Measurements from ENCODE around the gene SIRPD.
"Not testable (repeated sequence)": the region's sequence is repeated elsewhere in the genome, so short reads cannot be mapped to it uniquely, and the experiment has no call there.

SIRPD gene

DNA sequence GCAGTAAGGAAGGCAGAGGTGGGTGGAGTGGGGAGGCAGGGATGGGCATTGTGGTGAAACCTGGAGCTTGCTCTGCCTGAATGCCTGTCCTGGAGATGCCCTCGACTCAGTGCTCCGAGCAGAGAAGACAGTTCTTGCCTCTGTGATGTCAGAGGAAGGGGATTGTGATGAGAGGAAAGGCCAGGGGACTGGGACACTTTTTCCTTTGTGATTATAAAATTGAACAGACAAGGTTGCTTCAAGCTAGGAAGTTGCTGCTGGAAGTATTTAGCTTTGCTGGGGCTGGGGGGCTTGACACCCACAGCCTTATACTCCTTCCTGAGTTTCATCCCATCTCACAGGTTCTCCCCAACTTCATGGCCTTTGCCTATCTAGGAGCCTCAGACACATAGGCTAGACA, at the start of gene SIRPD:
Gene SIRPD (minus strand): TSS at position 101 of the 400 bp plus-strand sequence. CDS start 52 bp downstream, at position 49.
- no peak for DNase-seq (ENCODE audit: low spot score)

DNA sequence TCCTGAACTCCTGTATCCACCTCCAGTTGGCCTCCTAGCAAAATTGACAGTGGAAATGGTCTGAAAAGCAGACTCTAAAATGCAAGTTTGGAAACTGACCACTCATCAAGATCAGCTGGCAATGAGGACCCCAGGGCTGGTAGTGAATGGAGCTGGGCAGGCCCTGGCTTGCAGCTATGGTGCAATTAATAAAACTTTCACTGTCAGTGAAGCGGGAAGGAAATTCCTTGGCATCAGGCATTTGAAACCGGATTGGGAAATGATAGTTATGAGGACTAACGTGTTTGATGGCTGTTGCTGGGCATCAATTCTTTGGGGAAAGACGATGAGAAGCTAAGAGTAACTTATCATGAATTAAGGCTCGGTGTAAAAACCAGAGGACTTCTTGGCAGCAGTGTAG, 43.2 kb upstream of the SIRPD start:
- no peak for DNase-seq (ENCODE audit: low spot score)

GRCh38 chr20:1595333-1595732, 37.8 kb upstream of the SIRPD start:
- DNase-seq (ENCODE audit: low spot score), result no peak

DNA sequence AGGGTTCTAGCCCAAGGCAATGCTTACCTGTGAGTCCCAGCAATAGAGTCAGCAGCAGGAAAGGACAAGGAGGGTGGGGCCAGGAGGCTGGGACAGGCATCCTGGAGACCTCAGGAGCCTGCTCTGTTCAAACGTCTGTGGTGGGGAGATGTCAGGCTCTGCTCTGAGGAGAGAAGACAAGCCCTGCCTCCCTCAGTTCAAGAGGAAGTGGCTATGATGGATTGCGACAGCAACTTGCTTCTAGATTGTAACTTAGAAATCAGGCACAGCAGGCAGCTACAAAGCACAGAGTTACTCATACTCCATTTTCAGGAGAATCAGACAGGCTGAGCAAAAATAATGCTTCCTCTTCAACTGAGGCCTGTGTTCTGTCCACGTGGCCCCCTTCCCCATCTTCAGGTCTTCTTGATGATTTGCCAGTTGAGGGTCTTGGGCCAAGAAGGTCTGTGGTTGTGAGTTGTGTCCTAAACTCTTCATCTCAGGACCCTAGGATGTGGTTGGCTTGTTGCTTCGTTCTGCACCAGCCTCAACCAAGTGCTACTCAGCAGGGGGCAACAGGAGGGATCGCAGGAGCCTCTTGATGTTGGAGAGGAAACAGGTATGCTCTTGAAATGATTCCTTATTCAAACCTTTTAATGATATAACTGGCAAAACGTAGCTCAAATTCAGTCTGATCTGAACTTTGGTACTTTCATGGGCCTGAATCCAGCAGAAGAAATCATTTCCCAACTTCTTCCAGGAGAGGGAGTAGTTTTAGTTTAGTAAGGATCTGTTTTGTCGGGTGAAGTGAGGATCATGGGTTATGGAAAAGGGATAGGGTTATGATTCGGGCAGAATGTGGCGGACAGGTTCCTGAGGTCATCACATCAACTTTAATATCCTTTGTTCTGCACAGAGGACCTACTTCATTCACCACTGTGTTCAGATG, 31.3 kb upstream of the SIRPD start:
- DNase-seq (ENCODE audit: low spot score), result no peak

- no peak for DNase-seq (ENCODE audit: low spot score)
These were observed 30.5 kb upstream of the SIRPD start for GRCh38 chr20:1587781-1588532.

- no peak for DNase-seq (ENCODE audit: low spot score)
These were observed 22.0 kb upstream of the SIRPD start for GRCh38 chr20:1579488-1579887.

DNA sequence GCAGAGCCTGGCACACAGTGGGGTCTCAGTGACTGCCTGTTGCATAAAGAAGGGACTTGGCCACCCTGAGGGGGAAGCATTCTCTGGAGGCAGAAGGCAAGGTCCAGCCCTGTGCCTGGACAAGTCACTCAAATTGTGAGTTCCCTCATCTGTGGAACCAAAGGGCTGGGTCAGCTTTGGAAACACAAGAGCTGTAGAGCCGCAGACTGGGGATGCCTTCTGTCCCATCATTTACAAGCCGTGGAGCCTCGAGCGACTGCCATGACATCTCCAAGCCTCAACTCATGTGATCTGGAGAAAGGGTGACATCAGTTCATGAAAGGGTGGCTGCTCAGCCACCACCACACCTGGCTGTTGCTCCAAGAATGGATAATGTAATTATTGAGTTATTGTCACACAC, 20.4 kb upstream of the SIRPD start:
- no peak for DNase-seq (ENCODE audit: low spot score)

GRCh38 chr20:1577313-1577712, 19.8 kb upstream of the SIRPD start:
- DNase-seq (ENCODE audit: low spot score), result not testable (repeated sequence)

- no peak for DNase-seq (ENCODE audit: low spot score)
These were observed 19.1 kb upstream of the SIRPD start for GRCh38 chr20:1576641-1577040.

DNA sequence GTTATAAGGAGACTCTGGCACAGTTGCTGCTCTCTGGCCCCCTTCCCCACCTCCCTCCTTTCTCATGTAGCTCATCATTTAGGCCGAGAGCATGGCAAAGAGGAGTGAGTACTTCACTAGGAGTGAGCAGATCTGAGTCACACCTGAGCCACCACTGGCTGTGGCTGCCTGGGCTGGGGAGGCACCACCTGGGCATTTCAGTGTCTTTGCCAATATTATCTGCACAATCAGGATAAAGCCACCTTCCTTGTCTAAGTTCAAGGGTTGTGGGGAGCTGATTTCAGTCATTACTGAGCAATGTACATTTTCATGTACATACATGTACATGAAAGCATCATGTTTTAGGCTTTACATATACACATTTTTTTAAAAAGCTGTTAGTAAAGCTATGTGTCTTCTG, 18.5 kb upstream of the SIRPD start:
- DNase-seq (ENCODE audit: low spot score), result not testable (repeated sequence)

GRCh38 chr20:1571583-1571982, 14.1 kb upstream of the SIRPD start:
- not testable (repeated sequence) for DNase-seq (ENCODE audit: low spot score)

- no peak for DNase-seq (ENCODE audit: low spot score)
These were observed 11.9 kb upstream of the SIRPD start for GRCh38 chr20:1569415-1569881.

GRCh38 chr20:1568163-1568490, 10.6 kb upstream of the SIRPD start:
- DNase-seq (ENCODE audit: low spot score), result no peak

- no peak for DNase-seq (ENCODE audit: low spot score)
These were observed 10.1 kb upstream of the SIRPD start for GRCh38 chr20:1567392-1568162.

- DNase-seq (ENCODE audit: low spot score), result no peak
These were observed 9.2 kb upstream of the SIRPD start for GRCh38 chr20:1566701-1567100.

- DNase-seq (ENCODE audit: low spot score), result no peak
These were observed 8.0 kb upstream of the SIRPD start for GRCh38 chr20:1565461-1565860.

DNA sequence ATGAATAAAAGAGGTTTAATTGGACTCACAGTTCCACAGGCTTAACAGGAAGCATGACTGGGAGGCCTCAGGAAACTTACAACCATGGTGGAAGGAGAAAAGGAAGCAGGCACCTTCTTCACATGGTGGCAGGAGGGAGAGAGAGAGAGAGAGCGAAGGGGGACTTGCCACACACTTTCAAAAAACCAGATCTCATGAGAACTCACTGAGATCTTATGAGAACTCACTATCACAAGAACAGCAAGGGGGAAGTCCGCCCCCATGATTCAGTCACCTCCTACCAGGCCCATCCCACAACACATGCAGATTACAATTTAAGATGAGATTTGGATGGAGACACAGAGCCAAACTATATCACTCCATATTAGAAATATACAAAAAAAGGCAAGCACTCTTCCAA, 6.1 kb upstream of the SIRPD start:
- DNase-seq (ENCODE audit: low spot score), result no peak

DNA sequence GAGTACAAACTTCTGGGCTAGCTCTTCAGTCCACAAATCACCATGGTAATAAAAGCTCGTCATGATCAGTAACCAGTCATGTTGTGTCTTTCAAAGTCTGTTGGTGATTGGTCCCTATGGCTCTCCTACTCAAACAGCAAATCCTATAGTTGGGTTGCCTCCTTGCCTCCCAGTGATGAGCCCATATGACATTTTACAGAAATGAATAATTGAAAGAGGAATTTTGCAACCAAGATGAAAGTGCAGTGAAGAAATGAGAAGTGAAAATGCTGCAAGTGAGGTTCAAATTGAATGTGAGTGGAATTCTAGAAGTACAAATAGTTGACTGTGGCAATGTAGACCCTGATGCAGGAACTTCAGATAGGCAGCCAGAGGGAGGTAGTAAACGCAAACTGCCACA, 5.1 kb upstream of the SIRPD start:
- no peak for DNase-seq (ENCODE audit: low spot score)

DNA sequence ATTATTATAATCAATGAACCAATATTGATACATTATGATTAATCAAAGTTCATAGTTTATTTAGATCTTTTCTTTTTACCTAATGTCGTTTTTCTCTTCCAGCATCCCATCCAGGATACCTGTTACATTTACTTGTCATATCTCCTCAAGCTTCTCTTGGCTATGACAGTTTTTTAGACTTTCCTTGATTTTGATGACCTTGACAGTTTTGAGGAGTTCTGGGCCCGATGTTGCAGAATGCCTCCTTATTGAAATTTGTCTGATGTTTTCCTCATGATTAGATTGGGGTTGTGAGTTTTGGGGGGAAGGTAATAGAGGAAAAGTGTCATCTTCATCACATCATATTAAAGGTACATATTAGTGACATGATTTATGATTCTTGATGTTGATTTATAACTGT, 3.8 kb upstream of the SIRPD start:
- no peak for DNase-seq (ENCODE audit: low spot score)

- no peak for DNase-seq (ENCODE audit: low spot score)
These were observed 1.6 kb downstream of the SIRPD start for GRCh38 chr20:1555952-1556351.

DNA sequence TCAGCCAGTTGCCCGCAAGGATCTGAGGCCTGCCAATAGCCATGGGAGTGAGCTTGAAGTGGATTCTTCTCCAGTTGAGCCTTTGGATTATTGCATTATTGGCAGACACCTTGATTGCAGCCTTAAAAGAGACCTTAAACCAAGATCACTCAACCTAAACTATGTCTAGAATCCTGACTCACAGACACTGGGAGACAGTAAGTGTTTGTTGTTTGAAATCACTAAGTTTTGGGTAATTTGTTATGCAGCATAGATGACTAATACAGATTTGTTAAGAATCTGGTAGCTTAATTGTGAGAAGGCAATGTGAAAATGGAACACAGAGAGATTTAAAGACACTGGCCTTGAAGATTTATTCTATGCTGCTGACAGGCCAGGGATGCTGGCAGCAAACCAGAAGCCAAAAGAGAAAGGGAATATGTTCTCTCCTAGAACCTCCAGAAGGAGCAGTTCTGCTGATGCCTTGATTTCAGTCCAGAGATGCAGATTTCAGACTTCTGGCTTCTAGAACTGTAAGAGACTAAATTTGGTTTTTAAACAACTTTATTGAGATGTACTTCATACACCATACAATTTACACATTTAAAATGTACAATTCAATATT, 17.6 kb downstream of the SIRPD start:
- no peak for DNase-seq (ENCODE audit: low spot score)

DNA sequence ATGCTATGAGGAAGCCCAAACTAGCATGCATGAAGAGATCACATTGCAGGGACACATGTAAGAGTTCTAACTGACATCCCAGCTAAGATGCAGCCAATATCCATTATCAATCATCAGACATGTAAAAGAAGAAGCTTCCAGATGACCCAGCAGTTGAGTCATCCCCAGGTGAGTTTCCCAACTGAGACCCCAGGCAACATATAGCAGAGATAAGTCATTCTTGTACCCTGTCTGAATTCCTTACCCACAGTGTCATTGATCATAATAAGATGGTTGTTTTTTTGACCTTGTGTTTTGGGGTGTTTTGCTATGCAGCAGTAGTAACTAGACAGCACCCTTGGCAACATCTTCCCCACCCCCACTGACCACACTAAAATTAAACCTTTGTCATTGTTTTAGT, 18.9 kb downstream of the SIRPD start:
- no peak for DNase-seq (ENCODE audit: low spot score)

Data from HuH-7.5 (cell line).